Lower leg skin (tissue), 4 donors: Measurements from ENCODE around the gene IPO9. TPM values are rescaled to one million over a fixed set of nuclear protein-coding genes. Genes with fewer than 3 reads are reported as not detected.

Experiments used
- DNase-seq, 2 donors: peaks; one replicate each; pipeline ENCODE4 v3.0.0-alpha.2; 2019; ENCODE audit warnings: low spot score in 2 of 2
- H3K4me3 ChIP-seq: fragments of 200-600 bp; sonication (generic); 2 replicates; pipeline ENCODE4 v1.5.1; 2017; ENCODE audit warnings: mild to moderate bottlenecking, low read depth; ENCODE audit not compliant: poor library complexity, severe bottlenecking
- CTCF ChIP-seq, 3 donors: fragments of 450-650 bp; IDR thresholded peaks; one replicate each; pipeline ENCODE4 v1.5.1; 2016; ENCODE audit warnings: antibody characterized with exemption in 3 of 3, mild to moderate bottlenecking in 3 of 3, moderate library complexity in 2 of 3
- POLR2A ChIP-seq, 2 donors: fragments of 450-650 bp; IDR thresholded peaks; one replicate each; pipeline ENCODE4 v1.6.1; 2016 to 2017; ENCODE audit warnings: antibody characterized with exemption in 2 of 2, mild to moderate bottlenecking in 1 of 2, moderate library complexity in 1 of 2
- WGBS, 2 donors: methylation state at CpG; one replicate each; pipeline ENCODE4 v1.1.5; 2018; 5-methylcytosine and 5-hydroxymethylcytosine counted together
- intact Hi-C: fragments of 100-400 bp; cut with DNase I; formaldehyde crosslinking; loops from one replicate; pipeline ENCODE4 v1.15.0; 2023; ENCODE audit warnings: low total_unique reads
- total RNA-seq, 4 donors: library from RNA; depleted of rRNA; stranded (reverse); fragments of >200 nt; gene quantifications; one replicate each; pipeline ENCODE4 v1.1.0, GENCODE V29; 2016

Gene IPO9
- total RNA-seq, 4 donors from 2014 or later = 12.1 to 16.3 (median 15.4) TPM

GRCh38 chr1:201810466-201811216 is 18.3 kb upstream of the IPO9 start:
- no peak overlapping the region for H3K4me3 ChIP-seq
- 93 to 95% methylated on average over 19 of the region's 19 CpGs for WGBS, 2 donors
- intact Hi-C loops = no loop called here
- DNase-seq = peak in 1 of 2 donors; percentile 65
- no peak for TF ChIP-seq CTCF (IDR thresholded peaks at IDR 0.05)
- TF ChIP-seq POLR2A (IDR thresholded peaks at IDR 0.05) = no peak

GRCh38 chr1:201813226-201813625 is 15.7 kb upstream of the IPO9 start:
- no peak for DNase-seq

GRCh38 chr1:201816309-201816854 is 12.6 kb upstream of the IPO9 start:
- intact Hi-C loops = no loop called here
- no peak overlapping the region for H3K4me3 ChIP-seq
- 90 to 93% methylated on average over 7 of the region's 7 CpGs for WGBS, 2 donors
- TF ChIP-seq POLR2A (IDR thresholded peaks at IDR 0.05) = no peak
- no peak for TF ChIP-seq CTCF (IDR thresholded peaks at IDR 0.05)
- no peak for DNase-seq

More at GRCh38 chr1:201813226-201813625, 15.7 kb upstream of the IPO9 start:
- H3K4me3 ChIP-seq = no peak overlapping the region
- intact Hi-C loops = no loop called here
- TF ChIP-seq CTCF (IDR thresholded peaks at IDR 0.05) = no peak
- TF ChIP-seq POLR2A (IDR thresholded peaks at IDR 0.05) = no peak

GRCh38 chr1:201818971-201819750 is 9.8 kb upstream of the IPO9 start:
- intact Hi-C loops = no loop called here
- WGBS, 2 donors = 84 to 85% methylated on average over 5 of the region's 5 CpGs
- DNase-seq = no peak
- TF ChIP-seq CTCF (IDR thresholded peaks at IDR 0.05) (no peak), POLR2A (IDR thresholded peaks at IDR 0.05) (no peak)
- H3K4me3 ChIP-seq = no peak overlapping the region

- no peak for DNase-seq
- intact Hi-C loops = no loop called here
- TF ChIP-seq CTCF (IDR thresholded peaks at IDR 0.05) = no peak
- no peak for TF ChIP-seq POLR2A (IDR thresholded peaks at IDR 0.05)
- WGBS, 2 donors = 89 to 96% methylated on average over 2 of the region's 2 CpGs
- no peak overlapping the region for H3K4me3 ChIP-seq
Observed at GRCh38 chr1:201820413-201820812, 8.5 kb upstream of the IPO9 start.
